AG09309 (cell line): ENCODE measurements around the gene NEK6.
A peak's percentile ranks its signal among the peaks of the same experiment; 100 is the strongest.

ENCODE experiments used
- DNase-seq: peaks from one replicate; pipeline ENCODE4 v3.0.0-alpha.2; 2010; ENCODE audit warnings: low read depth
- H3K4me3 ChIP-seq: 2 replicates; pipeline ENCODE4 v1.5.1; 2011; ENCODE audit warnings: mild to moderate bottlenecking, low read depth, low read length, moderate library complexity; ENCODE audit not compliant: control insufficient read depth
- CTCF ChIP-seq: IDR thresholded peaks from 2 replicates; pipeline ENCODE4 v1.5.1; 2011; ENCODE audit warnings: mild to moderate bottlenecking, low read depth, low read length, inconsistent platforms; ENCODE audit not compliant: insufficient read depth, control insufficient read depth; ENCODE audit errors: missing control alignments

The NEK6 gene

DNA sequence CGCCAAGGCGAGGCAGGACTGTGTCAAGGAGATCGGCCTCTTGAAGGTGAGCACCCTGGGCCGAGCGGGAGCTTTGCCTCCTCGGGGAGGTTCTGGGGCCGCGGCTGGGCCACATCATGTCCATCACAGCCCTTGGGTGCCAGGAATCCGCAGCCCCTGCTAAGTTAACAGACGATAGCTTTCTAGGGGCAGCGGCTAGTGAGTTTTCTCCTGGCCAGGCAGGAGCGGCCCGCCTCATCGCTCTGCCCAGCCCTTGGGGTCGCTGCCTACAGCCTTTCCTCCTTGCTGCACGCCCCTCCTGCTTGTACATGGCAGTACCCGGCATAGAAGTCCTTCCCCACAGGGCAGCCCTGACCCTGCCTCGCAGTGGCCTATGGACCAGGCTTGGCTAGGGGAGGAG is 56.2 kb downstream of the NEK6 start:
- H3K4me3 ChIP-seq: no peak overlapping the region
- no peak for TF ChIP-seq CTCF
- DNase-seq: no peak

- DNase-seq: no peak
- no peak overlapping the region for H3K4me3 ChIP-seq
- TF ChIP-seq CTCF: no peak
These were observed 58.1 kb downstream of the NEK6 start for GRCh38 chr9:124315882-124316281.

DNA sequence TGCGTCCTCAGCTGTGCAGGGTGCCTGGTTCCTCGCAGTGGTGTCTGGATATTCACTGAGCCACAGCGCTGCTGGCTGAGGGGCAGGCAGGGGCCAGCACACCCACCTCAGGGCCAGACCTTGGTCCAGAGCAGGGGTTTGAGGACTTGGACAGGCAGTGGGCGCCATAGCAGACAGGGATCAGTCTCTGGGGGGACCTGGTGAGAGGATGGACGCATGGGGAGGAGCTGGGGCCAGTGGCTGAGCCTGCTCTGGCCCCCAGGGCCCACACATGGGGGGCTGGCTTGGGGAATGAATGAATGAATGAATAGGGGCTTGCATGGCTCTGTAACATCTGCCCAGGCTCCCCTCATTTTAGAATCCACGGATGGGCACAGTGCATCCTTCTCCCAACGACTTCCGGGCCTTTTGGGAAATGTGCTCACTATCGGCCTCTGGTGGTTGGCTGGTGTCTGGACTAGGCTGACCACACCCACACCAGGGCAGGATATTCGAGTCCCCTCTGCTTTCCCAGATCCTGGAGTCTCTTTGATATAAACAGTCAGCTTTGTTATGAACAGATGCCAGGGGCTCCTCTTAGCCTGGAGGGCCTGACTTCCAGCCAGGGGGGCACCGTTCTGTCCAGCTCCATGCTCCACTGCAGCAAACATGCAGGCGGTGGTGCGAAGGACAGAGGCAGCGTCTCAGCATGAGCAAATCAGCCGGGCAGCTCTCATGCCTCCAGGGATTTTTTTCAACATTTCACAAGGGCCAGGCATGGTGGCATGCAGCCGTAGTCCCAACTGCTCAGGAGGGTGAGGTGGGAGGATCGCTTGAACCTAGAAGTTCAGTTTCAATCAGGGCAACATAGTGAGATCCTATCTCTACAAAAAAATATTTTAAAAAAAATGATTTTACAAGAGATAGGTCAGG is 62.6 kb downstream of the NEK6 start:
- peak; percentile 95 for TF ChIP-seq CTCF
- peak; percentile 11 for DNase-seq

DNA sequence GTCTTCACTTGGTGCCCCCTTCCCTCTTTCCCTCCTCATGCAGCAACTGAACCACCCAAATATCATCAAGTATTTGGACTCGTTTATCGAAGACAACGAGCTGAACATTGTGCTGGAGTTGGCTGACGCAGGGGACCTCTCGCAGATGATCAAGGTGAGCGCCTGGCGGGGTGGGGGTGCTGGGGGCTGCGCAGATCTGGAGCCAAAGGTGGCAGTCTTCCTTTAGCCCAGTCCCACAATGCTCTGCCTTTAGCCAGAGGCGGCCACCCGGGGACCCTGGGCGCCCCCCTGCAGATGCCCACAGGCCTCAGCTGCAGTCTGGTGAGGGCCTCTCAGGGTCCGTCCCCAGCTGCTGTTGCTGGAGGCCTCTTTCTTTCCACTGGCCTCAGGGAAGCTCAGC is 63.7 kb downstream of the NEK6 start:
- no peak for TF ChIP-seq CTCF
- DNase-seq: no peak
- H3K4me3 ChIP-seq: no peak overlapping the region

More for the DNA sequence above, 62.6 kb downstream of the NEK6 start:
- H3K4me3 ChIP-seq: no peak overlapping the region

DNA sequence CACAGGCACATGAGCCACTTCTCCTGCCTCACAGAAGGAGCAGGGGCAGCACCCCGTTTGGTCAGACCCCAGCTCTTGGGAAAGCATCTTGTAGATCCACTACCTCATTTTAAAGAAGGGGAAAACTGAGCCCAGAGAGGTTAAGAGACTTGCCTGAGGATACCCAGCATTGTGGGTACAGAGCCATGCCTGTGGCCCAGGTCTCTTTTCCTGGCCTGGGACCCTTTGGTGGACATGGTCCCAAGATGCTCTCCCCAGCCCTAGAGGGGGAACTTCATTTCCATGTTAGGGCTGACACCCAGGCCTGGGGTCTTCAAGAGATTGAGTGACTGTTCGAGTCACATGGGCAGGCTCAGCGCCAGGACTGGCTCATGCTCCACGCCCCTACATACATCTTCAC is 64.2 kb downstream of the NEK6 start:
- H3K4me3 ChIP-seq: no peak overlapping the region
- no peak for DNase-seq
- TF ChIP-seq CTCF: no peak

GRCh38 chr9:124322618-124323432 is 65.1 kb downstream of the NEK6 start:
- no peak for TF ChIP-seq CTCF
- no peak for DNase-seq
- H3K4me3 ChIP-seq: no peak overlapping the region
